ENCODE measurements around the gene GNG4.
"Not testable (repeated sequence)": the region's sequence is repeated elsewhere in the genome, so short reads cannot be mapped to it uniquely, and the experiment has no call there.

DNA sequence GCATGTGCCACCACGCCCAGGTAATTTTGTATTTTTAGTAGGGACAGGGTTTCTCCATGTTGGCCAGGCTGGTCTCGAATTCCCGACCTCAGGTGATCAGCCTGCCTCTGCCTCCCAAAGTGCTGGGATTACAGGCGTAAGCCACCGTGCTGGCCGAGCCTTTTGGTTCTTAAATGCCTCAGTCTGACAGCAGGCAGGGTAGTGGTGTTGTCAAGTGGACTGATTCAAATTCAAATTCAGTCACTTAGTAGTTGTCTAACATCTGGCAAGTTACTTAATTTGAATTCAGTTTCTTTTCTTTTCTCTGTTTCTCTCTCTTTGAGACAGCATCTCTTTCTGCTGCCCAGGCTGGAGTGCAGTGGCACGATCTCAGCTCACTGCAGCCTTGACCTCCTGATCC is 106.7 kb downstream of the GNG4 start:
- not testable (repeated sequence) for TF ChIP-seq EZH2 (IDR thresholded peaks at IDR 0.05; ENCODE audit: insufficient read depth, poor library complexity, severe bottlenecking); EZH2phosphoT487 (IDR thresholded peaks at IDR 0.05; ENCODE audit: insufficient read depth, low read depth)

Data from GM23248 (cell line).